GM12878 (cell line): ENCODE data around the gene ZNF407. TPM values are rescaled to one million over a fixed set of nuclear protein-coding genes. Genes with fewer than 3 reads are reported as not detected.

Source experiments
- ATAC-seq: fragments of 200-7000 bp; cut with Tn5 transposase; 3 replicates; pipeline ENCODE4 v1.9.1; 2020; ENCODE audit warnings: mild to moderate bottlenecking, moderate library complexity
- BruUV-seq: library from RNA; stranded (reverse); fragments of 400-500 nt; replicated peaks from 2 replicates; lab custom pipeline; 2021; lab: Mats Ljungman, UMichigan
- CTCF ChIA-PET: fragments of 300-600 bp; sonication (Branson Sonifier 250); formaldehyde crosslinking; extraction: SDS; loops from one replicate; lab custom pipeline; 2021; ENCODE audit warnings: inconsistent platforms; lab: Yijun Ruan, JAX
- POLR2A ChIA-PET: fragments of 350-600 bp; formaldehyde crosslinking; extraction: SDS; loops from one replicate; lab custom pipeline; 2021; ENCODE audit warnings: inconsistent platforms; lab: Charles Lee
- RAD21 ChIA-PET: fragments of 300-600 bp; sonication (Branson Sonifier 250); formaldehyde crosslinking; loops from one replicate; lab custom pipeline; 2023; ENCODE audit warnings: antibody characterized with exemption; ENCODE audit not compliant: unreplicated experiment; lab: Charles Lee
- SMC1A ChIA-PET: fragments of 300-600 bp; sonication (Branson Sonifier 250); formaldehyde crosslinking; loops from one replicate; lab custom pipeline; 2023; ENCODE audit not compliant: unreplicated experiment, uncharacterized antibody; lab: Charles Lee
- DNase-seq: peaks from one replicate; pipeline ENCODE4 v3.0.0-alpha.2; 2011; ENCODE audit warnings: low read depth, low spot score
- FAIRE-seq: peaks from 3 replicates; lab custom pipeline; 2011; peaks lifted over from hg19 to GRCh38; lab: Jason Lieb, UNC
- H2AFZ ChIP-seq: 2 replicates; pipeline ENCODE4 v1.6.0; 2011; ENCODE audit warnings: low read depth, low read length, control low read depth; ENCODE audit not compliant: control insufficient read depth
- H3K27ac ChIP-seq: 2 replicates; pipeline ENCODE4 v1.5.1; 2011; ENCODE audit warnings: control low read depth; ENCODE audit not compliant: control insufficient read depth, insufficient read depth
- H3K27me3 ChIP-seq, 2 experiments: replicated peaks in 1 of 2; 2 replicates each; pipeline versions ENCODE4 v1.6.0 to v1.6.1; 2011; ENCODE audit warnings: low read length in 1 of 2; ENCODE audit not compliant: control insufficient read depth in 2 of 2, insufficient read depth in 2 of 2
- H3K36me3 ChIP-seq, 2 experiments: 2 replicates each; pipeline ENCODE4 v1.5.1; 2011; ENCODE audit warnings: low read length in 1 of 2; ENCODE audit not compliant: control insufficient read depth in 2 of 2, insufficient read depth in 2 of 2
- H3K4me1 ChIP-seq: 2 replicates; pipeline ENCODE4 v1.6.1; 2011; ENCODE audit warnings: mild to moderate bottlenecking, low read length, moderate library complexity, mixed read lengths; ENCODE audit not compliant: control insufficient read depth, insufficient read depth
- H3K4me2 ChIP-seq: 2 replicates; pipeline ENCODE4 v1.6.0; 2011; ENCODE audit warnings: control low read depth; ENCODE audit not compliant: control insufficient read depth, insufficient read depth
- H3K4me3 ChIP-seq: fragments of 200-600 bp; sonication (generic); 2 replicates; pipeline ENCODE4 v1.5.1; 2016
- H3K79me2 ChIP-seq: 2 replicates; pipeline ENCODE4 v1.6.0; 2011; ENCODE audit warnings: low read length; ENCODE audit not compliant: control insufficient read depth, insufficient read depth
- H3K9ac ChIP-seq: 2 replicates; pipeline ENCODE4 v1.8.0; 2011; ENCODE audit warnings: low read length, control low read depth, mixed read lengths; ENCODE audit not compliant: control insufficient read depth, insufficient read depth
- H3K9me3 ChIP-seq: replicated peaks from 3 replicates; pipeline ENCODE4 v1.5.1; 2011; ENCODE audit warnings: mild to moderate bottlenecking, low read length; ENCODE audit not compliant: control insufficient read depth, insufficient read depth
- H4K20me1 ChIP-seq: 2 replicates; pipeline ENCODE4 v1.6.0; 2011; ENCODE audit not compliant: control insufficient read depth, insufficient read depth
- CHD1 ChIP-seq: IDR thresholded peaks from 2 replicates; pipeline ENCODE4 v1.6.1; 2012; ENCODE audit warnings: low read depth, low read length, improper control_type of control experiment
- FOXM1 ChIP-seq: IDR thresholded peaks from 2 replicates; pipeline ENCODE4 v1.6.1; 2012; ENCODE audit warnings: low read depth, mild to moderate bottlenecking, inconsistent platforms, low read length, moderate library complexity
- MYB ChIP-seq: fragments of 150-350 bp; IDR thresholded peaks from 2 replicates; pipeline ENCODE4 v1.6.1; 2014; ENCODE audit warnings: mild to moderate bottlenecking, low read depth, low read length, borderline replicate concordance
- NBN ChIP-seq: fragments of 450-650 bp; IDR thresholded peaks from 2 replicates; pipeline ENCODE4 v1.6.1; 2016
- NRF1 ChIP-seq: conservative IDR thresholded peaks from 2 replicates; pipeline ENCODE4 v1.6.1; 2011; ENCODE audit warnings: mild to moderate bottlenecking, low read depth, low read length, improper control_type of control experiment
- SUPT20H ChIP-seq: IDR thresholded peaks from 2 replicates; pipeline ENCODE4 v1.6.1; 2011; ENCODE audit warnings: low read depth, mild to moderate bottlenecking, low read length, moderate library complexity, borderline replicate concordance; ENCODE audit not compliant: control insufficient read depth
- ZBED1 ChIP-seq: IDR thresholded peaks from 2 replicates; pipeline ENCODE4 v1.6.1; 2016; ENCODE audit warnings: borderline replicate concordance
- ZNF207 ChIP-seq: fragments of 450-650 bp; IDR thresholded peaks from 2 replicates; pipeline ENCODE4 v1.6.1; 2014; ENCODE audit warnings: antibody characterized with exemption, mild to moderate bottlenecking, borderline replicate concordance
- WGBS: methylation state at CpG from one replicate; pipeline ENCODE4 v1.1.6; 2016; ENCODE audit warnings: low lambda C conversion rate; ENCODE audit not compliant: insufficient replicate concordance, insufficient coverage; ENCODE audit errors: missing lambda C conversion rate; 5-methylcytosine and 5-hydroxymethylcytosine counted together
- in situ Hi-C: fragments of 300-500 bp; cut with MboI; formaldehyde crosslinking; loops from 9 replicates; pipeline ENCODE4 v1.14.3; 2018; ENCODE audit warnings: mixed read lengths
- intact Hi-C: fragments of 100-400 bp; cut with micrococcal nuclease; formaldehyde crosslinking; loops from one replicate; pipeline ENCODE4 v1.14.2; 2022; ENCODE audit not compliant: unreplicated experiment
- polyA plus RNA-seq, 11 experiments: library from polyadenylated mRNA; depleted of rRNA in 4 of 11; unstranded in 6 of 11; stranded (reverse) in 5 of 11; fragments of >200 nt; fragmentation: Nextera tagmentation in 4 of 11; fragmentation: Illumina TruSeq in 1 of 11; extraction: Ambion mirVana in 4 of 11; extraction: Trizol in 1 of 11; gene quantifications; 1 replicate in 1 of 11; 2 replicates in 10 of 11; pipeline versions ENCODE4 v1.2.1 to v1.2.3, GENCODE V29; 2011 to 2016; ENCODE audit warnings: inconsistent platforms in 2 of 11, missing spikeins in 2 of 11, low read depth in 1 of 11
- total RNA-seq, 4 experiments: library from RNA; depleted of rRNA in 3 of 4; stranded (reverse); fragments of >200 nt in 3 of 4; fragmentation: Illumina TruSeq in 1 of 4; extraction: Trizol in 1 of 4; gene quantifications; 2 replicates each; pipeline versions ENCODE4 v1.2.1 to v1.2.3, GENCODE V29; 2013 to 2021
- TF ChIP-seq, protein P1 (sequence below): fragments of 450-650 bp; IDR thresholded peaks from 2 replicates; pipeline ENCODE4 v1.6.1; 2017; ENCODE audit warnings: mild to moderate bottlenecking, low read depth, inconsistent platforms; ENCODE audit not compliant: poor library complexity, severe bottlenecking
- TF ChIP-seq, protein P2 (sequence below): fragments of 450-650 bp; IDR thresholded peaks from 2 replicates; pipeline ENCODE4 v1.6.1; 2017; ENCODE audit warnings: mild to moderate bottlenecking, moderate library complexity
- TF ChIP-seq, protein P3 (sequence below): fragments of 450-650 bp; IDR thresholded peaks from 2 replicates; pipeline ENCODE4 v1.6.1; 2018; ENCODE audit warnings: borderline replicate concordance, mild to moderate bottlenecking; ENCODE audit not compliant: partially characterized antibody

The ZNF407 gene
- total and polyA plus RNA-seq, 10 of the 15 experiments (the other 5 are each of a cell fraction or from before 2014, with no cell fraction given) = 0.69 to 11.6 (median 5.3) TPM

- TF ChIP-seq, protein P1, sequence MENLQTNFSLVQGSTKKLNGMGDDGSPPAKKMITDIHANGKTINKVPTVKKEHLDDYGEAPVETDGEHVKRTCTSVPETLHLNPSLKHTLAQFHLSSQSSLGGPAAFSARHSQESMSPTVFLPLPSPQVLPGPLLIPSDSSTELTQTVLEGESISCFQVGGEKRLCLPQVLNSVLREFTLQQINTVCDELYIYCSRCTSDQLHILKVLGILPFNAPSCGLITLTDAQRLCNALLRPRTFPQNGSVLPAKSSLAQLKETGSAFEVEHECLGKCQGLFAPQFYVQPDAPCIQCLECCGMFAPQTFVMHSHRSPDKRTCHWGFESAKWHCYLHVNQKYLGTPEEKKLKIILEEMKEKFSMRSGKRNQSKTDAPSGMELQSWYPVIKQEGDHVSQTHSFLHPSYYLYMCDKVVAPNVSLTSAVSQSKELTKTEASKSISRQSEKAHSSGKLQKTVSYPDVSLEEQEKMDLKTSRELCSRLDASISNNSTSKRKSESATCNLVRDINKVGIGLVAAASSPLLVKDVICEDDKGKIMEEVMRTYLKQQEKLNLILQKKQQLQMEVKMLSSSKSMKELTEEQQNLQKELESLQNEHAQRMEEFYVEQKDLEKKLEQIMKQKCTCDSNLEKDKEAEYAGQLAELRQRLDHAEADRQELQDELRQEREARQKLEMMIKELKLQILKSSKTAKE = no peak
- no peak for TF ChIP-seq MYB
- TF ChIP-seq, protein P2, sequence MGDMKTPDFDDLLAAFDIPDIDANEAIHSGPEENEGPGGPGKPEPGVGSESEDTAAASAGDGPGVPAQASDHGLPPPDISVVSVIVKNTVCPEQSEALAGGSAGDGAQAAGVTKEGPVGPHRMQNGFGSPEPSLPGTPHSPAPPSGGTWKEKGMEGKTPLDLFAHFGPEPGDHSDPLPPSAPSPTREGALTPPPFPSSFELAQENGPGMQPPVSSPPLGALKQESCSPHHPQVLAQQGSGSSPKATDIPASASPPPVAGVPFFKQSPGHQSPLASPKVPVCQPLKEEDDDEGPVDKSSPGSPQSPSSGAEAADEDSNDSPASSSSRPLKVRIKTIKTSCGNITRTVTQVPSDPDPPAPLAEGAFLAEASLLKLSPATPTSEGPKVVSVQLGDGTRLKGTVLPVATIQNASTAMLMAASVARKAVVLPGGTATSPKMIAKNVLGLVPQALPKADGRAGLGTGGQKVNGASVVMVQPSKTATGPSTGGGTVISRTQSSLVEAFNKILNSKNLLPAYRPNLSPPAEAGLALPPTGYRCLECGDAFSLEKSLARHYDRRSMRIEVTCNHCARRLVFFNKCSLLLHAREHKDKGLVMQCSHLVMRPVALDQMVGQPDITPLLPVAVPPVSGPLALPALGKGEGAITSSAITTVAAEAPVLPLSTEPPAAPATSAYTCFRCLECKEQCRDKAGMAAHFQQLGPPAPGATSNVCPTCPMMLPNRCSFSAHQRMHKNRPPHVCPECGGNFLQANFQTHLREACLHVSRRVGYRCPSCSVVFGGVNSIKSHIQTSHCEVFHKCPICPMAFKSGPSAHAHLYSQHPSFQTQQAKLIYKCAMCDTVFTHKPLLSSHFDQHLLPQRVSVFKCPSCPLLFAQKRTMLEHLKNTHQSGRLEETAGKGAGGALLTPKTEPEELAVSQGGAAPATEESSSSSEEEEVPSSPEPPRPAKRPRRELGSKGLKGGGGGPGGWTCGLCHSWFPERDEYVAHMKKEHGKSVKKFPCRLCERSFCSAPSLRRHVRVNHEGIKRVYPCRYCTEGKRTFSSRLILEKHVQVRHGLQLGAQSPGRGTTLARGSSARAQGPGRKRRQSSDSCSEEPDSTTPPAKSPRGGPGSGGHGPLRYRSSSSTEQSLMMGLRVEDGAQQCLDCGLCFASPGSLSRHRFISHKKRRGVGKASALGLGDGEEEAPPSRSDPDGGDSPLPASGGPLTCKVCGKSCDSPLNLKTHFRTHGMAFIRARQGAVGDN = no peak
Observed at GRCh38 chr18:75076286-75076685, 478.6 kb downstream of the ZNF407 start (continued).

DNA sequence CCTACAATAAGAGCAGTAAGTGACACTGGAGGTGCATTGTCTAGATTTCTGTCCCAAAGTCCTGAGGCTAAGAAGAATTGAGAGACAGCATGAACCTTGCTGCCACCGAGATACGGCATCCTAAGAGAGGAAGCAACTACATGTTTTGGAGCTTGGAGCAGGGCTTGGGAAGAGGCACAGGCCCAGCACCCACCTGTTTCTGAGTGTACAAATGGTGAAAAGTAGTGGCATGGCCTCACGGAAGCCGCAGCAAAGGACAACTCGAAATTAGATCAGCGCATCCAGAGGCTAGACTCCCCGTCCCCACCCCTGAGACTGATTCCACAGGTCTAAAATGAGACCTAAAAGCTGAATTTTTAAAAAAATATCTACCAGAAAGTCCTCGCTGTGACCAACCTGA, 483.8 kb downstream of the ZNF407 start:
- Histone ChIP-seq H3K36me3 (no peaks in the 10 kb centered on the region), H3K4me3 (no peak overlapping the region), H2AFZ (no peak overlapping the region), H3K9me3 (no peaks in the 10 kb centered on the region; the same call in 1 of the 3 replicates), H3K9ac (no peak overlapping the region), H3K4me2 (no peak overlapping the region), H3K79me2 (no peaks in the 10 kb centered on the region), H4K20me1 (no peaks in the 10 kb centered on the region), H3K4me1 (no peaks in the 10 kb centered on the region), H3K27me3 (no peaks in the 10 kb centered on the region), H3K27ac (no peak overlapping the region)
- ChIA-PET POLR2A (no interaction called here), CTCF (no interaction called here), SMC1A (interaction anchor here (1.3 kb wide), 1 partner anchor 454 kb away, joined by 3 read pairs; no protein-coding TSS in a partner anchor), RAD21 (no interaction called here)
- WGBS = 77% methylated on average over 8 of the region's 8 CpGs
- no TSS peak for BruUV-seq
- no peak for FAIRE-seq
- in situ Hi-C loops (no loop called here), intact Hi-C loops (no loop called here)
- no peak for DNase-seq
- ATAC-seq = no peak
- no peak for TF ChIP-seq SUPT20H
- no peak for TF ChIP-seq NBN
- no peak for TF ChIP-seq ZBED1
- TF ChIP-seq CHD1 = no peak
- no peak for TF ChIP-seq ZNF207
- TF ChIP-seq NRF1 = no peak
- TF ChIP-seq, protein P3, sequence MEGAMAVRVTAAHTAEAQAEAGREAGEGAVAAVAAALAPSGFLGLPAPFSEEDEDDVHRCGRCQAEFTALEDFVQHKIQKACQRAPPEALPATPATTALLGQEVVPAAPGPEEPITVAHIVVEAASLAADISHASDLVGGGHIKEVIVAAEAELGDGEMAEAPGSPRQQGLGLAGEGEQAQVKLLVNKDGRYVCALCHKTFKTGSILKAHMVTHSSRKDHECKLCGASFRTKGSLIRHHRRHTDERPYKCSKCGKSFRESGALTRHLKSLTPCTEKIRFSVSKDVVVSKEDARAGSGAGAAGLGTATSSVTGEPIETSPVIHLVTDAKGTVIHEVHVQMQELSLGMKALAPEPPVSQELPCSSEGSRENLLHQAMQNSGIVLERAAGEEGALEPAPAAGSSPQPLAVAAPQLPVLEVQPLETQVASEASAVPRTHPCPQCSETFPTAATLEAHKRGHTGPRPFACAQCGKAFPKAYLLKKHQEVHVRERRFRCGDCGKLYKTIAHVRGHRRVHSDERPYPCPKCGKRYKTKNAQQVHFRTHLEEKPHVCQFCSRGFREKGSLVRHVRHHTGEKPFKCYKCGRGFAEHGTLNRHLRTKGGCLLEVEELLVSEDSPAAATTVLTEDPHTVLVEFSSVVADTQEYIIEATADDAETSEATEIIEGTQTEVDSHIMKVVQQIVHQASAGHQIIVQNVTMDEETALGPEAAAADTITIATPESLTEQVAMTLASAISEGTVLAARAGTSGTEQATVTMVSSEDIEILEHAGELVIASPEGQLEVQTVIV = no peak
- no peak for TF ChIP-seq FOXM1
